Skeletal muscle cell (primary cell): ENCODE results near the gene PI4KB.

Experiments used
- DNase-seq: peaks from one replicate; pipeline ENCODE4 v3.0.0-alpha.2; 2010; ENCODE audit warnings: low read depth
- H3K4me3 ChIP-seq: 2 replicates; pipeline ENCODE4 v1.5.1; 2011; ENCODE audit warnings: low read depth, mild to moderate bottlenecking, control low read depth, low read length, moderate library complexity

PI4KB gene

DNA sequence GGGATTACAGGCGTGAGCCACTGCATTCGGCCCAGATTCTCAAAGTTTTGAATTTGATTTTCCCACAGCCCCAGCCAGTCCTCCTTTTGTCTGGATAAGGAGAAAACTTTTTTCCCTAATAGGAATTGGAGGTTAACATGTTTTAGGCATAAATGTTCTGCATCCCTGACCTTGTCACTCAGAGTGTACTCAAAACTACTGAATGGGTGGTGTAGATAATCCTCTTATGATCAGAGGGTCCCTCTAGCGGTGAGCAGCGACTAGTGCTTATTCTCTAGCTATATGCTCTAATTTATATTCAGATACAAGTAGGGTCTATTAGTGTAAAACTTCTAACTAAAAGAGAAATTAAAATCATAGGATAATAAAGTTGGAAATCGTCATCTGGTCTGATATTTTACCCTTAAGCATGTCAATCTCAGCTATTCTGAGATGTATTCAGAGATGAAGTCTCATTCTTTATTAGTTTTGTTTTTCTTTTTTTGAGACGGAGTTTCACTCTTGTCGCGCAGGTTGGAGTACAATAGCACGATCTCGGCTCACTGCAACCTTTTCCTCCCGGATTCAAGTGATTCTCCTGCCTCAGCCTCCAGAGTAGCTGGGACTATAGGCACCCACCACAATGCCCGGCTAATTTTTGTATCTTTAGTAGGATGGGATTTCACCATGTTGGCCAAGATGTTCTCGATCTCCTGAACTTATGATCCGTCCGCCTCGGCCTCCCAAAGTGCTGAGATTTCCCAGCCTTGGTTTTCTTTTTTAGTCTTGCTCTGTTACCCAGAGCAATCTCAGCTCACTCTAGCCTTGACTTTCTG is 75.4 kb downstream of the PI4KB start:
- H3K4me3 ChIP-seq, result no peak overlapping the region
- peak; percentile 54 for DNase-seq

- H3K4me3 ChIP-seq, result no peak overlapping the region
- DNase-seq, result no peak
Observed at GRCh38 chr1:151246786-151247185, 80.4 kb downstream of the PI4KB start.

- DNase-seq, result no peak
- no peak overlapping the region for H3K4me3 ChIP-seq
Observed at GRCh38 chr1:151243683-151244216, 83.5 kb downstream of the PI4KB start.

GRCh38 chr1:151242442-151242841 is 84.8 kb downstream of the PI4KB start:
- H3K4me3 ChIP-seq, result no peak overlapping the region
- DNase-seq, result no peak
